ENCODE results near the gene SERBP1. TPM values are rescaled to one million over a fixed set of nuclear protein-coding genes. Genes with fewer than 3 reads are reported as not detected.

SERBP1 gene
- total RNA-seq, 4 donors from 2014 or later: 282 to 394 (median 357) TPM

- peak overlapping the region in 2 of 4 donors; percentile 46 to 62 for H3K27ac ChIP-seq
- TF ChIP-seq CTCF (IDR thresholded peaks at IDR 0.05) (no peak), POLR2A (IDR thresholded peaks at IDR 0.05) (no peak)
- no peak overlapping the region for H3K4me3 ChIP-seq
- peaks cover 0 to 8% (median 0%) of the 10 kb centered on the region in 3 donors for H3K36me3 ChIP-seq
- intact Hi-C loops (cut with DNase I): no loop called here
- DNase-seq: no peak
- H3K4me1 ChIP-seq: peaks cover 0 to 42% (median 23%) of the 10 kb centered on the region in 3 donors
- 43 to 46% methylated on average over 3 of the region's 3 CpGs for WGBS, 2 donors
- H3K27me3 ChIP-seq: no peaks in the 10 kb centered on the region
- H3K9me3 ChIP-seq: no peaks in the 10 kb centered on the region
These were observed 39.9 kb downstream of the SERBP1 start for GRCh38 chr1:67390041-67390887.

- 60% methylated on average over 1 of the region's 2 CpGs; no CpG with 5 or more reads in 1 of the 2 donors for WGBS, 2 donors
- TF ChIP-seq CTCF (IDR thresholded peaks at IDR 0.05) (no peak), POLR2A (IDR thresholded peaks at IDR 0.05) (no peak)
- Histone ChIP-seq H3K36me3 (peaks cover 0 to 4% (median 0%) of the 10 kb centered on the region in 3 donors), H3K4me3 (no peak overlapping the region), H3K4me1 (peaks cover 0 to 24% (median 0%) of the 10 kb centered on the region in 3 donors), H3K27ac (no peak overlapping the region), H3K9me3 (peaks cover 0 to 11% (median 8%) of the 10 kb centered on the region in 3 donors), H3K27me3 (no peaks in the 10 kb centered on the region)
- intact Hi-C loops (cut with DNase I): no loop called here
- no peak for DNase-seq
These were observed 46.1 kb downstream of the SERBP1 start for GRCh38 chr1:67383999-67384638.

GRCh38 chr1:67382292-67382691 lies 47.9 kb downstream of the SERBP1 start:
- no peak for DNase-seq
- peaks cover 0 to 4% (median 0%) of the 10 kb centered on the region in 3 donors for H3K36me3 ChIP-seq
- 42 to 57% methylated on average over 1 of the region's 1 CpG for WGBS, 2 donors
- H3K27me3 ChIP-seq: no peaks in the 10 kb centered on the region
- no peak overlapping the region for H3K4me3 ChIP-seq
- H3K9me3 ChIP-seq: peaks cover 0 to 11% (median 8%) of the 10 kb centered on the region in 3 donors
- H3K4me1 ChIP-seq: peaks cover 0 to 27% (median 0%) of the 10 kb centered on the region in 3 donors
- intact Hi-C loops (cut with DNase I): no loop called here
- H3K27ac ChIP-seq: peak overlapping the region in 2 of 4 donors; percentile 30 to 48
- no peak for TF ChIP-seq CTCF (IDR thresholded peaks at IDR 0.05)
- TF ChIP-seq POLR2A (IDR thresholded peaks at IDR 0.05): no peak

- no peak for DNase-seq
- no peak overlapping the region for H3K27ac ChIP-seq
These were observed 49.0 kb downstream of the SERBP1 start for GRCh38 chr1:67381154-67381553.

More at GRCh38 chr1:67381154-67381553, 49.0 kb downstream of the SERBP1 start:
- peaks cover 0 to 4% (median 0%) of the 10 kb centered on the region in 3 donors for H3K36me3 ChIP-seq
- no peak overlapping the region for H3K4me3 ChIP-seq
- H3K27me3 ChIP-seq: no peaks in the 10 kb centered on the region
- WGBS, 2 donors: 90 to 91% methylated on average over 3 to 4 of the region's 4 CpGs
- peaks cover 0 to 11% (median 8%) of the 10 kb centered on the region in 3 donors for H3K9me3 ChIP-seq
- TF ChIP-seq POLR2A (IDR thresholded peaks at IDR 0.05) (no peak), CTCF (IDR thresholded peaks at IDR 0.05) (no peak)
- H3K4me1 ChIP-seq: peaks cover 0 to 38% (median 2%) of the 10 kb centered on the region in 3 donors
- intact Hi-C loops (cut with DNase I): no loop called here
